MM.1S (cell line): ENCODE data around the gene PTGDR2.

Experiments
- DNase-seq: peaks from one replicate; pipeline ENCODE4 v3.0.0-alpha.2; 2015
- H2AFZ ChIP-seq: fragments of 300-600 bp; sonication (generic); 2 replicates; pipeline ENCODE4 v1.6.0; 2016; ENCODE audit warnings: antibody characterized with exemption, low read length
- H3F3A ChIP-seq: fragments of 300-600 bp; sonication (generic); 2 replicates; pipeline ENCODE4 v1.6.1; 2016; ENCODE audit warnings: mild to moderate bottlenecking, antibody characterized with exemption, low read length, moderate library complexity, mixed read lengths; ENCODE audit not compliant: insufficient read depth
- H3K27ac ChIP-seq: fragments of 300-600 bp; sonication (generic); 2 replicates; pipeline ENCODE4 v1.5.1; 2016; ENCODE audit warnings: mild to moderate bottlenecking, low read length
- H3K27me3 ChIP-seq: fragments of 300-600 bp; sonication (generic); replicated peaks from 2 replicates; pipeline ENCODE4 v1.6.0; 2016; ENCODE audit warnings: low read length; ENCODE audit not compliant: insufficient read depth
- H3K36me3 ChIP-seq: fragments of 300-600 bp; sonication (generic); replicated peaks from 2 replicates; pipeline ENCODE4 v1.6.1; 2016; ENCODE audit warnings: mild to moderate bottlenecking, low read length, mixed read lengths; ENCODE audit not compliant: insufficient read depth
- H3K4me1 ChIP-seq: fragments of 300-600 bp; sonication (generic); 2 replicates; pipeline ENCODE4 v1.6.1; 2016; ENCODE audit warnings: low read length, mixed read lengths
- H3K4me2 ChIP-seq: fragments of 300-600 bp; sonication (generic); 2 replicates; pipeline ENCODE4 v1.6.0; 2016; ENCODE audit warnings: low read depth, low read length
- H3K4me3 ChIP-seq: fragments of 300-600 bp; sonication (generic); 2 replicates; pipeline ENCODE4 v1.5.1; 2016; ENCODE audit warnings: low read length, mixed read lengths
- H3K79me2 ChIP-seq: fragments of 300-600 bp; sonication (generic); 2 replicates; pipeline ENCODE4 v1.6.1; 2016; ENCODE audit warnings: mixed run types, low read length, mixed read lengths
- H3K9ac ChIP-seq: fragments of 300-600 bp; sonication (generic); 2 replicates; pipeline ENCODE4 v1.6.1; 2016; ENCODE audit warnings: low read length, mixed read lengths
- H3K9me2 ChIP-seq: fragments of 300-600 bp; sonication (generic); replicated peaks from 2 replicates; pipeline ENCODE4 v1.6.1; 2016; ENCODE audit warnings: mild to moderate bottlenecking, low read length, mixed read lengths; ENCODE audit not compliant: insufficient read depth
- H3K9me3 ChIP-seq: fragments of 300-600 bp; sonication (generic); replicated peaks from 2 replicates; pipeline ENCODE4 v1.6.1; 2016; ENCODE audit warnings: mild to moderate bottlenecking, low read length, mixed read lengths; ENCODE audit not compliant: insufficient read depth
- H4K20me1 ChIP-seq: fragments of 300-600 bp; sonication (generic); 2 replicates; pipeline ENCODE4 v1.6.1; 2016; ENCODE audit warnings: mild to moderate bottlenecking, low read length, moderate library complexity, mixed read lengths; ENCODE audit not compliant: insufficient read depth
- CTCF ChIP-seq: fragments of 300-600 bp; sonication (generic); IDR thresholded peaks from 2 replicates; pipeline ENCODE4 v1.5.1; 2016; ENCODE audit warnings: antibody characterized with exemption, low read length, mixed read lengths
- EZH2 ChIP-seq: fragments of 300-600 bp; sonication (generic); optimal IDR thresholded peaks from 2 replicates; pipeline ENCODE3; 2017; ENCODE audit warnings: low read depth, mild to moderate bottlenecking, antibody characterized with exemption, low read length, mixed read lengths
- EZH2phosphoT487 ChIP-seq: fragments of 300-600 bp; sonication (generic); IDR thresholded peaks from 2 replicates; pipeline ENCODE4 v1.6.1; 2018; ENCODE audit warnings: antibody characterized with exemption, low read length

The PTGDR2 gene

GRCh38 chr11:60852117-60852981 is 3.4 kb downstream of the PTGDR2 start:
- H3K4me1 ChIP-seq = no peaks in the 10 kb centered on the region
- H3K4me2 ChIP-seq = no peak overlapping the region
- no peak overlapping the region for H2AFZ ChIP-seq
- H3K9me2 ChIP-seq = no peaks in the 10 kb centered on the region
- peaks cover 42% of the 10 kb centered on the region for H3F3A ChIP-seq
- no peaks in the 10 kb centered on the region for H3K27me3 ChIP-seq
- TF ChIP-seq CTCF (no peak), EZH2phosphoT487 (no peak), EZH2 (no peak)
- H3K9me3 ChIP-seq = no peaks in the 10 kb centered on the region
- no peaks in the 10 kb centered on the region for H4K20me1 ChIP-seq
- peaks cover 25% of the 10 kb centered on the region for H3K79me2 ChIP-seq
- no peak overlapping the region for H3K4me3 ChIP-seq
- H3K36me3 ChIP-seq = peaks cover 37% of the 10 kb centered on the region
- no peak overlapping the region for H3K27ac ChIP-seq
- H3K9ac ChIP-seq = no peak overlapping the region
- DNase-seq = no peak

- Histone ChIP-seq H2AFZ (no peak overlapping the region), H3K4me3 (no peak overlapping the region), H3F3A (peaks cover 42% of the 10 kb centered on the region), H3K36me3 (peaks cover 38% of the 10 kb centered on the region), H3K9me2 (no peaks in the 10 kb centered on the region), H3K79me2 (peaks cover 34% of the 10 kb centered on the region), H3K4me1 (no peaks in the 10 kb centered on the region), H3K27ac (no peak overlapping the region), H4K20me1 (no peaks in the 10 kb centered on the region), H3K4me2 (no peak overlapping the region), H3K27me3 (no peaks in the 10 kb centered on the region), H3K9me3 (no peaks in the 10 kb centered on the region), H3K9ac (no peak overlapping the region)
- TF ChIP-seq CTCF (no peak), EZH2 (no peak), EZH2phosphoT487 (no peak)
- no peak for DNase-seq
These were observed 4.2 kb downstream of the PTGDR2 start for GRCh38 chr11:60851327-60852104.

- Histone ChIP-seq H3K9me3 (no peaks in the 10 kb centered on the region), H3K27me3 (no peaks in the 10 kb centered on the region), H3K4me2 (no peak overlapping the region), H3K79me2 (peaks cover 50% of the 10 kb centered on the region), H3K27ac (no peak overlapping the region), H3K9me2 (no peaks in the 10 kb centered on the region), H3K4me3 (no peak overlapping the region), H3K4me1 (peaks cover 10% of the 10 kb centered on the region; the same call in 1 of the 2 replicates), H3F3A (peaks cover 35% of the 10 kb centered on the region), H3K36me3 (peaks cover 44% of the 10 kb centered on the region), H4K20me1 (no peaks in the 10 kb centered on the region), H2AFZ (no peak overlapping the region), H3K9ac (no peak overlapping the region)
- DNase-seq = no peak
- TF ChIP-seq CTCF (no peak), EZH2 (no peak), EZH2phosphoT487 (no peak)
These were observed 5.9 kb downstream of the PTGDR2 start for GRCh38 chr11:60849641-60850520.
